GM12878 (cell line): Measurements from ENCODE around the gene RUNDC3A. TPM values are rescaled to one million over a fixed set of nuclear protein-coding genes. Genes with fewer than 3 reads are reported as not detected.
A peak's percentile ranks its signal among the peaks of the same experiment; 100 is the strongest.

Source experiments
- ATAC-seq: fragments of 200-7000 bp; cut with Tn5 transposase; 3 replicates; pipeline ENCODE4 v1.9.1; 2020; ENCODE audit warnings: mild to moderate bottlenecking, moderate library complexity
- BruUV-seq: library from RNA; stranded (reverse); fragments of 400-500 nt; replicated peaks from 2 replicates; lab custom pipeline; 2021; lab: Mats Ljungman, UMichigan
- CTCF ChIA-PET: fragments of 300-600 bp; sonication (Branson Sonifier 250); formaldehyde crosslinking; extraction: SDS; loops from one replicate; lab custom pipeline; 2021; ENCODE audit warnings: inconsistent platforms; lab: Yijun Ruan, JAX
- POLR2A ChIA-PET: fragments of 350-600 bp; formaldehyde crosslinking; extraction: SDS; loops from one replicate; lab custom pipeline; 2021; ENCODE audit warnings: inconsistent platforms; lab: Charles Lee
- RAD21 ChIA-PET: fragments of 300-600 bp; sonication (Branson Sonifier 250); formaldehyde crosslinking; loops from one replicate; lab custom pipeline; 2023; ENCODE audit warnings: antibody characterized with exemption; ENCODE audit not compliant: unreplicated experiment; lab: Charles Lee
- SMC1A ChIA-PET: fragments of 300-600 bp; sonication (Branson Sonifier 250); formaldehyde crosslinking; loops from one replicate; lab custom pipeline; 2023; ENCODE audit not compliant: unreplicated experiment, uncharacterized antibody; lab: Charles Lee
- DNase-seq: peaks from one replicate; pipeline ENCODE4 v3.0.0-alpha.2; 2011; ENCODE audit warnings: low read depth, low spot score
- FAIRE-seq: peaks from 3 replicates; lab custom pipeline; 2011; peaks lifted over from hg19 to GRCh38; lab: Jason Lieb, UNC
- H2AFZ ChIP-seq: 2 replicates; pipeline ENCODE4 v1.6.0; 2011; ENCODE audit warnings: low read depth, low read length, control low read depth; ENCODE audit not compliant: control insufficient read depth
- H3K27ac ChIP-seq: 2 replicates; pipeline ENCODE4 v1.5.1; 2011; ENCODE audit warnings: control low read depth; ENCODE audit not compliant: control insufficient read depth, insufficient read depth
- H3K27me3 ChIP-seq, 2 experiments: replicated peaks in 1 of 2; 2 replicates each; pipeline versions ENCODE4 v1.6.0 to v1.6.1; 2011; ENCODE audit warnings: low read length in 1 of 2; ENCODE audit not compliant: control insufficient read depth in 2 of 2, insufficient read depth in 2 of 2
- H3K36me3 ChIP-seq, 2 experiments: 2 replicates each; pipeline ENCODE4 v1.5.1; 2011; ENCODE audit warnings: low read length in 1 of 2; ENCODE audit not compliant: control insufficient read depth in 2 of 2, insufficient read depth in 2 of 2
- H3K4me1 ChIP-seq: 2 replicates; pipeline ENCODE4 v1.6.1; 2011; ENCODE audit warnings: mild to moderate bottlenecking, low read length, moderate library complexity, mixed read lengths; ENCODE audit not compliant: control insufficient read depth, insufficient read depth
- H3K4me2 ChIP-seq: 2 replicates; pipeline ENCODE4 v1.6.0; 2011; ENCODE audit warnings: control low read depth; ENCODE audit not compliant: control insufficient read depth, insufficient read depth
- H3K4me3 ChIP-seq: fragments of 200-600 bp; sonication (generic); 2 replicates; pipeline ENCODE4 v1.5.1; 2016
- H3K79me2 ChIP-seq: 2 replicates; pipeline ENCODE4 v1.6.0; 2011; ENCODE audit warnings: low read length; ENCODE audit not compliant: control insufficient read depth, insufficient read depth
- H3K9ac ChIP-seq: 2 replicates; pipeline ENCODE4 v1.8.0; 2011; ENCODE audit warnings: low read length, control low read depth, mixed read lengths; ENCODE audit not compliant: control insufficient read depth, insufficient read depth
- H3K9me3 ChIP-seq: replicated peaks from 3 replicates; pipeline ENCODE4 v1.5.1; 2011; ENCODE audit warnings: mild to moderate bottlenecking, low read length; ENCODE audit not compliant: control insufficient read depth, insufficient read depth
- H4K20me1 ChIP-seq: 2 replicates; pipeline ENCODE4 v1.6.0; 2011; ENCODE audit not compliant: control insufficient read depth, insufficient read depth
- CUX1 ChIP-seq: IDR thresholded peaks from 2 replicates; pipeline ENCODE4 v1.6.1; 2012; ENCODE audit warnings: improper control_type of control experiment, low read depth, low read length; ENCODE audit not compliant: insufficient replicate concordance
- HDAC2 ChIP-seq: fragments of 200-600 bp; sonication (generic); IDR thresholded peaks from 2 replicates; pipeline ENCODE4 v1.6.1; 2017
- POLR2A ChIP-seq: IDR thresholded peaks from 2 replicates; pipeline ENCODE4 v1.6.1; 2011; ENCODE audit warnings: low read depth, mild to moderate bottlenecking, low read length
- TCF7 ChIP-seq: IDR thresholded peaks from 2 replicates; pipeline ENCODE4 v1.6.1; 2014; ENCODE audit warnings: antibody characterized with exemption, borderline replicate concordance
- WGBS: methylation state at CpG from one replicate; pipeline ENCODE4 v1.1.6; 2016; ENCODE audit warnings: low lambda C conversion rate; ENCODE audit not compliant: insufficient replicate concordance, insufficient coverage; ENCODE audit errors: missing lambda C conversion rate; 5-methylcytosine and 5-hydroxymethylcytosine counted together
- in situ Hi-C: fragments of 300-500 bp; cut with MboI; formaldehyde crosslinking; loops from 9 replicates; pipeline ENCODE4 v1.14.3; 2018; ENCODE audit warnings: mixed read lengths
- intact Hi-C: fragments of 100-400 bp; cut with micrococcal nuclease; formaldehyde crosslinking; loops from one replicate; pipeline ENCODE4 v1.14.2; 2022; ENCODE audit not compliant: unreplicated experiment
- polyA plus RNA-seq, 11 experiments: library from polyadenylated mRNA; depleted of rRNA in 4 of 11; unstranded in 6 of 11; stranded (reverse) in 5 of 11; fragments of >200 nt; fragmentation: Nextera tagmentation in 4 of 11; fragmentation: Illumina TruSeq in 1 of 11; extraction: Ambion mirVana in 4 of 11; extraction: Trizol in 1 of 11; gene quantifications; 1 replicate in 1 of 11; 2 replicates in 10 of 11; pipeline versions ENCODE4 v1.2.1 to v1.2.3, GENCODE V29; 2011 to 2016; ENCODE audit warnings: inconsistent platforms in 2 of 11, missing spikeins in 2 of 11, low read depth in 1 of 11
- total RNA-seq, 4 experiments: library from RNA; depleted of rRNA in 3 of 4; stranded (reverse); fragments of >200 nt in 3 of 4; fragmentation: Illumina TruSeq in 1 of 4; extraction: Trizol in 1 of 4; gene quantifications; 2 replicates each; pipeline versions ENCODE4 v1.2.1 to v1.2.3, GENCODE V29; 2013 to 2021

Gene RUNDC3A
- total and polyA plus RNA-seq, 10 of the 15 experiments (the other 5 are each of a cell fraction or from before 2014, with no cell fraction given): 0.07 to 0.17 TPM; not detected in 8

DNA sequence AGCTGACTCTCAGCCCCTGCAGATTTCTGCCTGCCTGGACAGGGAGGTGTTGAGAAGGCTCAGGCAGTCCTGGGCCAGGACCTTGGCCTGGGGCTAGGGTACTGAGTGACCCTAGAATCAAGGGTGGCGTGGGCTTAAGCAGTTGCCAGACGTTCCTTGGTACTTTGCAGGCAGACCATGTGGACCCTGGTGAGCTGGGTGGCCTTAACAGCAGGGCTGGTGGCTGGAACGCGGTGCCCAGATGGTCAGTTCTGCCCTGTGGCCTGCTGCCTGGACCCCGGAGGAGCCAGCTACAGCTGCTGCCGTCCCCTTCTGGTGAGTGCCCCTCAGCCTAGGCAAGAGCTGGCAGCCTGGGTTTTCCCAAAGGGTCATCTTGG lies 40.6 kb downstream of the RUNDC3A start:
- DNase-seq (no peak), FAIRE-seq (peak; percentile 52), ATAC-seq (no peak)
- H3K9me3 ChIP-seq: no peaks in the 10 kb centered on the region
- peaks cover 34% of the 10 kb centered on the region for H3K79me2 ChIP-seq
- ChIA-PET SMC1A (interaction anchor here (1.7 to 2.5 kb wide), 5 partner anchors 19 to 174 kb away, joined by 4 to 10 read pairs (median 6); no protein-coding TSS in a partner anchor), RAD21 (interaction anchor here (2.6 kb wide), 1 partner anchor 24 kb away, joined by 8 read pairs; the partner anchor contains the start of gene SLC25A39), CTCF (interaction anchor here (1.1 to 12.5 kb wide), 8 partner anchors 9 to 439 kb away, joined by 3 to 154 read pairs (median 10); no protein-coding TSS in a partner anchor), POLR2A (interaction anchor here (0.5 to 1.2 kb wide), 3 partner anchors 8 to 208 kb away, joined by 3 read pairs; no protein-coding TSS in a partner anchor)
- peaks cover 18 to 20% of the 10 kb centered on the region in 2 experiments; a peak in 3 of 4 replicates for H3K36me3 ChIP-seq
- no peak overlapping the region for H2AFZ ChIP-seq
- peaks cover 44% of the 10 kb centered on the region for H3K4me1 ChIP-seq
- peak overlapping the region; percentile 92 for H3K27ac ChIP-seq
- 57% methylated on average over 6 of the region's 6 CpGs for WGBS
- in situ Hi-C loops: no loop called here
- peak overlapping the region; percentile 37; the same call in 1 of the 2 replicates for H3K4me3 ChIP-seq
- peak overlapping the region; percentile 97 for H3K4me2 ChIP-seq
- no TSS peak for BruUV-seq
- H3K9ac ChIP-seq: peak overlapping the region; percentile 46
- H3K27me3 ChIP-seq: no peaks in the 10 kb centered on the region; a peak in 1 of 4 replicates
- no peak for TF ChIP-seq CUX1
- no peak for TF ChIP-seq HDAC2
- TF ChIP-seq POLR2A: peak; percentile 20; the same call in 1 of the 2 replicates
- TF ChIP-seq TCF7: no peak
- no peaks in the 10 kb centered on the region for H4K20me1 ChIP-seq
- intact Hi-C loops: loop anchor here (2.0 to 5.0 kb wide), 2 partner anchors 130 to 147 kb away; partner anchors contain the start of gene UBTF
